ENCODE results near the gene SMARCA4. TPM values are rescaled to one million over a fixed set of nuclear protein-coding genes. Genes with fewer than 3 reads are reported as not detected.

The SMARCA4 gene
- total and polyA plus RNA-seq, 2 experiments from 2014 or later = 177 to 336 TPM

GRCh38 chr19:11106477-11106876 lies 145.6 kb downstream of the SMARCA4 start:
- Histone ChIP-seq H3K27ac (ENCODE audit: low read depth) (peak overlapping the region; percentile 69; the same call in 1 of the 2 replicates), H3K4me1 (ENCODE audit: insufficient read depth) (no peaks in the 10 kb centered on the region), H3K27me3 (ENCODE audit: insufficient read depth) (no peaks in the 10 kb centered on the region), H3K4me2 (no peak overlapping the region), H3K9me2 (ENCODE audit: insufficient read depth) (no peaks in the 10 kb centered on the region), H3K36me3 (ENCODE audit: insufficient read depth) (peaks cover 99% of the 10 kb centered on the region), H2AFZ (no peak overlapping the region), H4K20me1 (replicated peaks; ENCODE audit: insufficient read depth) (peaks cover 64% of the 10 kb centered on the region), H3K79me2 (replicated peaks; ENCODE audit: insufficient read depth) (peaks cover 79% of the 10 kb centered on the region), H3K4me3 (no peak overlapping the region), H3F3A (replicated peaks; ENCODE audit: low read depth) (peaks cover 76% of the 10 kb centered on the region)
- no peak overlapping the region for H3K4me3 Mint-ChIP-seq
- H3K36me3 Mint-ChIP-seq (ENCODE audit: low read depth) = peaks cover 100% of the 10 kb centered on the region
- peaks cover 6% of the 10 kb centered on the region for H3K27me3 Mint-ChIP-seq (ENCODE audit: insufficient read depth, low read depth, poor library complexity)
- no peak for ATAC-seq
- no peak for DNase-seq (ENCODE audit: low spot score)
- H3K9me3 Mint-ChIP-seq = no peaks in the 10 kb centered on the region
- H3K4me1 Mint-ChIP-seq = no peaks in the 10 kb centered on the region
- H3K27ac Mint-ChIP-seq = no peak overlapping the region
- no peak for TF ChIP-seq POLR2AphosphoS5 (IDR thresholded peaks at IDR 0.05; ENCODE audit: low read depth)
- TF ChIP-seq, protein P1, sequence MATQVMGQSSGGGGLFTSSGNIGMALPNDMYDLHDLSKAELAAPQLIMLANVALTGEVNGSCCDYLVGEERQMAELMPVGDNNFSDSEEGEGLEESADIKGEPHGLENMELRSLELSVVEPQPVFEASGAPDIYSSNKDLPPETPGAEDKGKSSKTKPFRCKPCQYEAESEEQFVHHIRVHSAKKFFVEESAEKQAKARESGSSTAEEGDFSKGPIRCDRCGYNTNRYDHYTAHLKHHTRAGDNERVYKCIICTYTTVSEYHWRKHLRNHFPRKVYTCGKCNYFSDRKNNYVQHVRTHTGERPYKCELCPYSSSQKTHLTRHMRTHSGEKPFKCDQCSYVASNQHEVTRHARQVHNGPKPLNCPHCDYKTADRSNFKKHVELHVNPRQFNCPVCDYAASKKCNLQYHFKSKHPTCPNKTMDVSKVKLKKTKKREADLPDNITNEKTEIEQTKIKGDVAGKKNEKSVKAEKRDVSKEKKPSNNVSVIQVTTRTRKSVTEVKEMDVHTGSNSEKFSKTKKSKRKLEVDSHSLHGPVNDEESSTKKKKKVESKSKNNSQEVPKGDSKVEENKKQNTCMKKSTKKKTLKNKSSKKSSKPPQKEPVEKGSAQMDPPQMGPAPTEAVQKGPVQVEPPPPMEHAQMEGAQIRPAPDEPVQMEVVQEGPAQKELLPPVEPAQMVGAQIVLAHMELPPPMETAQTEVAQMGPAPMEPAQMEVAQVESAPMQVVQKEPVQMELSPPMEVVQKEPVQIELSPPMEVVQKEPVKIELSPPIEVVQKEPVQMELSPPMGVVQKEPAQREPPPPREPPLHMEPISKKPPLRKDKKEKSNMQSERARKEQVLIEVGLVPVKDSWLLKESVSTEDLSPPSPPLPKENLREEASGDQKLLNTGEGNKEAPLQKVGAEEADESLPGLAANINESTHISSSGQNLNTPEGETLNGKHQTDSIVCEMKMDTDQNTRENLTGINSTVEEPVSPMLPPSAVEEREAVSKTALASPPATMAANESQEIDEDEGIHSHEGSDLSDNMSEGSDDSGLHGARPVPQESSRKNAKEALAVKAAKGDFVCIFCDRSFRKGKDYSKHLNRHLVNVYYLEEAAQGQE (IDR thresholded peaks at IDR 0.05; ENCODE audit: unreplicated experiment) = no peak
- TF ChIP-seq JUNB (IDR thresholded peaks at IDR 0.05; ENCODE audit: unreplicated experiment) = no peak
- TF ChIP-seq EZH2 (IDR thresholded peaks at IDR 0.05; ENCODE audit: low read depth, unreplicated experiment) = no peak
- TF ChIP-seq CTCF (conservative IDR thresholded peaks at IDR 0.05; ENCODE audit: low read depth in 2 of 2) = no peak
- TF ChIP-seq ZNF331 (CRISPR knock-in tag; IDR thresholded peaks at IDR 0.05; ENCODE audit: low read depth) = no peak

- H3K36me3 Mint-ChIP-seq (ENCODE audit: low read depth) = peaks cover 99% of the 10 kb centered on the region
- no peaks in the 10 kb centered on the region for H3K4me1 ChIP-seq (ENCODE audit: insufficient read depth)
- no peaks in the 10 kb centered on the region for H3K9me2 ChIP-seq (ENCODE audit: insufficient read depth)
- peaks cover 60% of the 10 kb centered on the region for H4K20me1 ChIP-seq (replicated peaks; ENCODE audit: insufficient read depth)
- H3K27ac ChIP-seq (ENCODE audit: low read depth) = 0 out of 2 replicates have a peak overlapping the region, but pooled peaks have one; percentile 39
- H3F3A ChIP-seq (replicated peaks; ENCODE audit: low read depth) = peaks cover 71% of the 10 kb centered on the region
- H3K4me3 Mint-ChIP-seq = no peak overlapping the region
- no peaks in the 10 kb centered on the region for H3K4me1 Mint-ChIP-seq
- TF ChIP-seq ZNF331 (CRISPR knock-in tag; IDR thresholded peaks at IDR 0.05; ENCODE audit: low read depth) (no peak), NANOG (IDR thresholded peaks at IDR 0.05; ENCODE audit: borderline replicate concordance) (no peak), EZH2 (IDR thresholded peaks at IDR 0.05; ENCODE audit: low read depth, unreplicated experiment) (no peak), ETS1 (IDR thresholded peaks at IDR 0.05) (no peak), JUNB (IDR thresholded peaks at IDR 0.05; ENCODE audit: unreplicated experiment) (no peak), STAT1 (IDR thresholded peaks at IDR 0.05; ENCODE audit: unreplicated experiment) (no peak), EZH2phosphoT487 (IDR thresholded peaks at IDR 0.05; ENCODE audit: unreplicated experiment) (no peak)
- H3K27me3 Mint-ChIP-seq (ENCODE audit: insufficient read depth, low read depth, poor library complexity) = peaks cover 7% of the 10 kb centered on the region
- peaks cover 59% of the 10 kb centered on the region for H3K79me2 ChIP-seq (replicated peaks; ENCODE audit: insufficient read depth)
- no peak overlapping the region for H2AFZ ChIP-seq
- H3K4me3 ChIP-seq = no peak overlapping the region
- H3K27me3 ChIP-seq (ENCODE audit: insufficient read depth) = no peaks in the 10 kb centered on the region
- H3K27ac Mint-ChIP-seq = no peak overlapping the region
- ATAC-seq (no peak), DNase-seq (ENCODE audit: low spot score) (no peak)
- H3K4me2 ChIP-seq = no peak overlapping the region
- H3K9me3 Mint-ChIP-seq = no peaks in the 10 kb centered on the region
- H3K36me3 ChIP-seq (ENCODE audit: insufficient read depth) = peaks cover 79% of the 10 kb centered on the region
Observed at GRCh38 chr19:11108746-11109145, 147.9 kb downstream of the SMARCA4 start.

Data from GM23338 (cell line).